ENCODE results near the gene CAPN13. TPM values are rescaled to one million over a fixed set of nuclear protein-coding genes. Genes with fewer than 3 reads are reported as not detected.

CAPN13 gene
- total RNA-seq, 2 experiments from 2014 or later: not detected

- no peak for TF ChIP-seq CTCF (IDR thresholded peaks at IDR 0.05)
- intact Hi-C loops (cut with DNase I, micrococcal nuclease): loop anchor here in 1 of 2 experiments (5.0 kb wide), 1 partner anchor 506 kb away; no protein-coding TSS in a partner anchor
- Mint-ChIP-seq H3K27ac (no peak overlapping the region), H3K4me3 (no peak overlapping the region), H3K27me3 (peaks cover 5% of the 10 kb centered on the region), H3K9me3 (no peaks in the 10 kb centered on the region), H3K36me3 (ENCODE audit: low read depth) (no peaks in the 10 kb centered on the region), H3K4me1 (ENCODE audit: low read depth) (no peaks in the 10 kb centered on the region)
- Histone ChIP-seq H3K9me3 (ENCODE audit: control insufficient read depth in 1 of 2, insufficient read depth in 1 of 2, low read length in 2 of 2) (no peaks in the 10 kb centered on the region), H3K4me3 (ENCODE audit: low read length) (no peak overlapping the region), H3K4me1 (ENCODE audit: insufficient read depth, low read length) (no peaks in the 10 kb centered on the region), H3K27me3 (ENCODE audit: control insufficient read depth in 1 of 2, insufficient read depth in 2 of 2, low read length in 2 of 2) (peaks cover 0 to 3% of the 10 kb centered on the region in 2 experiments), H3K36me3 (ENCODE audit: insufficient read depth, low read length) (no peaks in the 10 kb centered on the region), H3K27ac (ENCODE audit: low read depth in 1 of 2, low read length in 2 of 2) (no peak overlapping the region)
- no peak for DNase-seq
- ChIA-PET POLR2A (no interaction called here), CTCF (interaction anchor here (1.4 kb wide), 1 partner anchor 9 kb away, joined by 4 read pairs; no protein-coding TSS in a partner anchor)
- ATAC-seq (ENCODE audit: poor library complexity): no peak
These were observed 114.4 kb downstream of the CAPN13 start for GRCh38 chr2:30692829-30693275.

- ChIA-PET CTCF (interaction anchor here (1.4 to 1.5 kb wide), 2 partner anchors 10 to 19 kb away, joined by 4 read pairs; no protein-coding TSS in a partner anchor), POLR2A (no interaction called here)
- no peaks in the 10 kb centered on the region for H3K4me1 Mint-ChIP-seq (ENCODE audit: low read depth)
- H3K9me3 Mint-ChIP-seq: no peaks in the 10 kb centered on the region
- intact Hi-C loops (cut with DNase I, micrococcal nuclease): loop anchor here in 1 of 2 experiments (5.0 kb wide), 1 partner anchor 505 kb away; no protein-coding TSS in a partner anchor
- Histone ChIP-seq H3K36me3 (ENCODE audit: insufficient read depth, low read length) (no peaks in the 10 kb centered on the region), H3K9me3 (ENCODE audit: control insufficient read depth in 1 of 2, insufficient read depth in 1 of 2, low read length in 2 of 2) (no peaks in the 10 kb centered on the region), H3K4me1 (ENCODE audit: insufficient read depth, low read length) (no peaks in the 10 kb centered on the region), H3K27ac (ENCODE audit: low read depth in 1 of 2, low read length in 2 of 2) (no peak overlapping the region), H3K27me3 (ENCODE audit: control insufficient read depth in 1 of 2, insufficient read depth in 2 of 2, low read length in 2 of 2) (peaks cover 0 to 3% of the 10 kb centered on the region in 2 experiments), H3K4me3 (ENCODE audit: low read length) (no peak overlapping the region)
- H3K27ac Mint-ChIP-seq: no peak overlapping the region
- no peaks in the 10 kb centered on the region for H3K36me3 Mint-ChIP-seq (ENCODE audit: low read depth)
- DNase-seq (no peak), ATAC-seq (ENCODE audit: poor library complexity) (no peak)
- no peak overlapping the region for H3K4me3 Mint-ChIP-seq
- H3K27me3 Mint-ChIP-seq: peaks cover 5% of the 10 kb centered on the region
- no peak for TF ChIP-seq CTCF (IDR thresholded peaks at IDR 0.05)
These were observed 115.1 kb downstream of the CAPN13 start for GRCh38 chr2:30691948-30692828.

- ATAC-seq (ENCODE audit: poor library complexity): no peak
- no peak overlapping the region for H3K27ac ChIP-seq (ENCODE audit: low read depth in 1 of 2, low read length in 2 of 2)
- H3K4me3 ChIP-seq (ENCODE audit: low read length): no peak overlapping the region
- DNase-seq: no peak
- H3K27me3 Mint-ChIP-seq: peaks cover 5% of the 10 kb centered on the region
- ChIA-PET CTCF (interaction anchor here (1.5 kb wide), 1 partner anchor 20 kb away, joined by 4 read pairs; no protein-coding TSS in a partner anchor), POLR2A (no interaction called here)
- no peak overlapping the region for H3K27ac Mint-ChIP-seq
- H3K9me3 ChIP-seq (ENCODE audit: control insufficient read depth in 1 of 2, insufficient read depth in 1 of 2, low read length in 2 of 2): no peaks in the 10 kb centered on the region
- no peaks in the 10 kb centered on the region for H3K9me3 Mint-ChIP-seq
- no peaks in the 10 kb centered on the region for H3K4me1 Mint-ChIP-seq (ENCODE audit: low read depth)
- no peaks in the 10 kb centered on the region for H3K4me1 ChIP-seq (ENCODE audit: insufficient read depth, low read length)
- H3K36me3 Mint-ChIP-seq (ENCODE audit: low read depth): no peaks in the 10 kb centered on the region
- H3K27me3 ChIP-seq (ENCODE audit: control insufficient read depth in 1 of 2, insufficient read depth in 2 of 2, low read length in 2 of 2): peaks cover 0 to 3% of the 10 kb centered on the region in 2 experiments
- H3K4me3 Mint-ChIP-seq: no peak overlapping the region
- no peaks in the 10 kb centered on the region for H3K36me3 ChIP-seq (ENCODE audit: insufficient read depth, low read length)
- no peak for TF ChIP-seq CTCF (IDR thresholded peaks at IDR 0.05)
- intact Hi-C loops (cut with DNase I, micrococcal nuclease): loop anchor here in 1 of 2 experiments (5.0 kb wide), 1 partner anchor 504 kb away; no protein-coding TSS in a partner anchor
These were observed 115.9 kb downstream of the CAPN13 start for GRCh38 chr2:30691091-30691947.

All from CD4-positive, alpha-beta T cell (primary cell).